GM12891 (cell line): ENCODE results near the gene KIF14.

Experiments used
- POLR2A ChIP-seq: IDR thresholded peaks from 2 replicates; pipeline ENCODE4 v1.6.1; 2011; ENCODE audit warnings: low read depth, low read length, control low read depth
- POLR2AphosphoS5 ChIP-seq: IDR thresholded peaks from 2 replicates; pipeline ENCODE4 v1.6.1; 2011; ENCODE audit warnings: low read depth, low read length, control low read depth
- TAF1 ChIP-seq: IDR thresholded peaks from 2 replicates; pipeline ENCODE4 v1.6.1; 2011; ENCODE audit warnings: low read depth, low read length, control low read depth

GRCh38 chr1:200590001-200590400 lies 30.6 kb downstream of the KIF14 start:
- TF ChIP-seq POLR2A (no peak), POLR2AphosphoS5 (no peak), TAF1 (no peak)
